Kidney (tissue), 14 donors: ENCODE data around the gene TAF12. TPM values are rescaled to one million over a fixed set of nuclear protein-coding genes. Genes with fewer than 3 reads are reported as not detected.

Experiments used
- DNase-seq, 5 donors: peaks; one replicate each; pipeline ENCODE4 v3.0.0-alpha.2; 2013 to 2020
- FAIRE-seq: peaks from 2 replicates; lab custom pipeline; 2012; peaks lifted over from hg19 to GRCh38; lab: Jason Lieb, UNC
- H3K27ac ChIP-seq, 2 donors: one replicate each; pipeline ENCODE4 v1.7.0; 2013; ENCODE audit warnings: low read depth in 2 of 2, low read length in 2 of 2, inconsistent platforms in 1 of 2
- H3K27me3 ChIP-seq: one replicate; pipeline ENCODE4 v1.7.1; 2013; ENCODE audit warnings: low read length, inconsistent platforms; ENCODE audit not compliant: control insufficient read depth, insufficient read depth
- H3K36me3 ChIP-seq, 3 donors: one replicate each; pipeline versions ENCODE4 v1.7.0 to v1.7.1; 2013; ENCODE audit warnings: low read length in 3 of 3, control low read depth in 1 of 3, inconsistent platforms in 1 of 3; ENCODE audit not compliant: insufficient read depth in 3 of 3, control insufficient read depth in 2 of 3
- H3K4me1 ChIP-seq, 3 donors: one replicate each; pipeline versions ENCODE4 v1.7.0 to v1.7.1; 2013; ENCODE audit warnings: low read length in 3 of 3, inconsistent platforms in 1 of 3, low read depth in 1 of 3; ENCODE audit not compliant: control insufficient read depth in 2 of 3, insufficient read depth in 2 of 3
- H3K4me3 ChIP-seq, 3 donors: one replicate each; pipeline versions ENCODE4 v1.7.0 to v1.8.1; 2013; ENCODE audit warnings: low read length in 3 of 3, control low read depth in 1 of 3, inconsistent platforms in 1 of 3
- H3K9ac ChIP-seq, 3 donors: one replicate each; pipeline versions ENCODE4 v1.7.0 to v1.7.1; 2013; ENCODE audit warnings: low read length in 3 of 3, control low read depth in 1 of 3, inconsistent platforms in 1 of 3
- H3K9me3 ChIP-seq, 3 donors: one replicate each; pipeline versions ENCODE4 v1.7.0 to v1.7.1; 2013; ENCODE audit warnings: low read length in 3 of 3, control low read depth in 1 of 3, inconsistent platforms in 1 of 3; ENCODE audit not compliant: control insufficient read depth in 2 of 3, insufficient read depth in 1 of 3
- CTCF ChIP-seq: IDR thresholded peaks from 3 replicates; pipeline ENCODE4 v1.5.1; 2012; ENCODE audit warnings: mild to moderate bottlenecking, moderate library complexity, borderline replicate concordance; ENCODE audit not compliant: insufficient read depth; ENCODE audit errors: extremely low read depth
- intact Hi-C: fragments of 100-400 bp; cut with DNase I; formaldehyde crosslinking; loops from one replicate; pipeline ENCODE4 v1.11.1; 2022
- polyA plus RNA-seq: library from polyadenylated mRNA; stranded (reverse); fragments of 350-450 nt; fragmentation: Illumina TruSeq; extraction: RNeasy Lipid Tissue Mini Kit (QIAGEN cat#74804); gene quantifications from one replicate; pipeline ENCODE4 v1.2.3, GENCODE V29; 2014; ENCODE audit warnings: low read depth, low replicate concordance; ENCODE audit not compliant: insufficient read depth
- total RNA-seq: library from RNA; stranded (reverse); fragmentation: NEBNext Ultra II Directional; extraction: Animal tissue kit (Norgen Biotek cat#: 25700); gene quantifications from one replicate; pipeline ENCODE4 v1.2.1, GENCODE V29; 2021
- donor health status: control.
- donor health status: control.
- donor health status: control.
- donor health status: control.
- donor health status: control.
- donor health status: DM: yes; HTN: yes; CAD: no.
- donor health status: Normal renal cell carcinoma (clear cell type).

The TAF12 gene
- total and polyA plus RNA-seq, 2 donors from 2014 or later = 15.0 to 22.8 TPM

GRCh38 chr1:28606771-28607170, 36.1 kb downstream of the TAF12 start:
- H3K9me3 ChIP-seq = no peaks in the 10 kb centered on the region
- no peaks in the 10 kb centered on the region for H3K27me3 ChIP-seq
- H3K4me3 ChIP-seq = no peak overlapping the region
- DNase-seq (no peak), FAIRE-seq (no peak)
- H3K36me3 ChIP-seq = peaks cover 2 to 25% (median 6%) of the 10 kb centered on the region in 3 donors
- no peak for TF ChIP-seq CTCF
- H3K4me1 ChIP-seq = no peaks in the 10 kb centered on the region
- intact Hi-C loops = no loop called here
- no peak overlapping the region for H3K9ac ChIP-seq
- no peak overlapping the region for H3K27ac ChIP-seq

GRCh38 chr1:28604962-28605361, 37.9 kb downstream of the TAF12 start:
- Histone ChIP-seq H3K36me3 (peaks cover 0 to 21% (median 6%) of the 10 kb centered on the region in 3 donors), H3K27me3 (no peaks in the 10 kb centered on the region), H3K9ac (no peak overlapping the region), H3K4me1 (no peaks in the 10 kb centered on the region), H3K9me3 (no peaks in the 10 kb centered on the region), H3K4me3 (no peak overlapping the region), H3K27ac (no peak overlapping the region)
- TF ChIP-seq CTCF = no peak
- intact Hi-C loops = no loop called here
- DNase-seq (no peak), FAIRE-seq (no peak)

- no peaks in the 10 kb centered on the region for H3K4me1 ChIP-seq
- no peak overlapping the region for H3K27ac ChIP-seq
- intact Hi-C loops = no loop called here
- peaks cover 0 to 21% (median 3%) of the 10 kb centered on the region in 3 donors for H3K36me3 ChIP-seq
- H3K4me3 ChIP-seq = no peak overlapping the region
- H3K9ac ChIP-seq = no peak overlapping the region
- H3K27me3 ChIP-seq = no peaks in the 10 kb centered on the region
- no peaks in the 10 kb centered on the region for H3K9me3 ChIP-seq
- TF ChIP-seq CTCF = no peak
- FAIRE-seq (no peak), DNase-seq (no peak)
Measured at GRCh38 chr1:28604411-28604810, 38.5 kb downstream of the TAF12 start.
